ENCODE data around the gene CCDC30.

Gene CCDC30

GRCh38 chr1:42700006-42700405, 236.9 kb downstream of the CCDC30 start:
- no peak for DNase-seq

DNA sequence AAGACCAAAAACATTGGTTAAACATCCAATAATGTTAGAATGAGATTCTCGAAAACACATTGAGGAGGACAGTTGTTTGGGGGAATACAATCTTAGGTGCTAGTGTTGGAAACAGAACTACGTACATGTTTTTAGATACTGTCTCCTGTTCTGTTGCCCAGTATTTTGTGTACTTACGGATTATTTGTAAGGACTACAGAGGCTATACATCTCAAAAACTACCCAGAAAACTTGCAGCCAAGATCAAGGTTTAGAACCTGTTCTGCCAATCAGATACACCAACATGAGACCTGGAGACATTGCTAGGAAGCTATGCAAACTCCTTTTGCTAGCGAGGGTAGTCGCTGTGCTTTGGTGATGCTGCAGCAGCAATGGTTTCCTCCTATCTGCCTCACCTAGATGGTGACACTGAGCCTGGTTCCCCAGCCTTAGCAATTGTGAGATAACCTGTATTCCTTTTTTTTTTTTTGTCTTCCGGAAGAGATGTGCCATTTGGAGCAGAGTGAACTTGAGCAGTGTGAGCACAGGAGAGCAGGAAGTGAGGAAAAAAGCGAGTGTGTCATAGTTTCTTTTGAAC, 240.9 kb downstream of the CCDC30 start:
- DNase-seq = no peak

Data from bone marrow (tissue), 2 donors.